Activated CD4-positive, CD25-positive, alpha-beta regulatory T cell (primary cell): ENCODE measurements around the gene HECTD1.
"Not testable (repeated sequence)": the region's sequence is repeated elsewhere in the genome, so short reads cannot be mapped to it uniquely, and the experiment has no call there.

Experiments
- DNase-seq, 4 experiments: peaks; one replicate each; lab custom pipeline; 2025; lab: John Stamatoyannopoulos, UW

HECTD1 gene

DNA sequence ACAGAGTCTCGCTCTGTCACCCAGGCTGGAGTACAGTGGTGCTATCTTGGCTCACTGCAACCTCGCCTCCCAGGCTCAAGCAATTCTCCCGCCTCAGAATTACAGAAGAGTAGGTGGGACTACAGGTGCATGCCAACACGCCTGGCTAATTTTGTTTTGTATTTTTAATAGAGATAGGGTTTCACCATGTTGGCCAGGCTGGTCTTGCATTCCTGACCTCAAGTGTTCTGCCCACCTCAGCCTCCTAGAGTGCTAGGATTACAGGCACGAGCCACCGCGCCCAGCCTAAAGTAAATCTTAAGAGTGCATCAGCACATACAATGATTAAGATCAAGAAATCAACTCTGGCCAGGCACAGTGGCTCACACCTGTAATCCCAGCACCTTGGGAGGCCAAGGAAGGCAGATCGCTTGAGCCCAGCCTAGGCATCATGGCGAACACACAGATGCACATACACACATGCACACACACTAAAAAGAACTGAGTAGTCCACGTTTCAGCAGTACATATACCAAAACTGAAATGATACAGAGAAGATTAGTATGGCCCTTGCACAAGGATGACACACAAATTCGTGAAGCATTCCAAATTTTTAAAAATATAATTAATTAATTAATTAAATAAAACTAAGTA, 65.0 kb downstream of the HECTD1 start:
- no peak for DNase-seq

DNA sequence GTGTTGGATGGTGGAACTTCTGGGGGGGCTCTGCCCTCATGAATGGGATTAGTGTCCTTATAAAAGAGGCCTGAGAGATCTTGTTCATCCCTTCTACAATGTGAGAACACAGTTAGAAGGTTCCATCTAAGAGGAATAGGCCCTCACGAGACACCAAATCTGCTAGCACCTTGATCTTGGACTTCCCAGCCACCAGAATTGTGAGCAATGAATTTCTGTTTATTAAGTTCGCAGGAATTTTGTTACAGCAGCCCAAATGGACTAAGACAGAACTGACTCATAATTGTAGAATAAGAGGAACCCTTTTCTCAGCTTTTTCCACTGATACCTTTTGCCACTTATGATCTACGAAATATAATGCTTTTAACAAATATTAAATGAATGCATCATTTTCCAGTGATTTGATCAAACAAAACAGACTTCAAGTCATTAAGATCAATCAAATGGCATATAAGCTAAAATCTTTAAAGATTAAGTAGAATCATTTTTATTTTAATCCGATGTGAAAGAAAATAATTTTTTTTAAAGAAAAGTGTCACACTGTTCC, 68.2 kb downstream of the HECTD1 start:
- no peak for DNase-seq

DNA sequence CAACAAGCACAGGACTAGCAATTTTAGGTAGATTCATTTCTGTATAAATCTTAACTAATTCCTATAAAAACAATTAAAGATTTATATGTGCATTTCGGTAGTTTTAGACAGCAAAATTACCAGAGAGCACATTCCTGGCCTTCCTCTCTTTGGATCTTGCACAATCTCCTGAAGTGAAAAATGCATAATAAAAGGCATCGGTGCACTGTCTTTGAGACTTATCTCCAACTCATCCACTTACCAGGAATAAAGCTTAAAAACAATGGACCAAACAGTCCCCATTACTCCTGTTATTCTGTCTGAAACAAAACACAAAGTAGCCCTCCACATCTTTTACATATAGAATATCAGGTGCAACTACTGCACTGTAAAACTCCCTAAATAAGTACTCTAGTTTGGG, 69.3 kb downstream of the HECTD1 start:
- no peak for DNase-seq

DNA sequence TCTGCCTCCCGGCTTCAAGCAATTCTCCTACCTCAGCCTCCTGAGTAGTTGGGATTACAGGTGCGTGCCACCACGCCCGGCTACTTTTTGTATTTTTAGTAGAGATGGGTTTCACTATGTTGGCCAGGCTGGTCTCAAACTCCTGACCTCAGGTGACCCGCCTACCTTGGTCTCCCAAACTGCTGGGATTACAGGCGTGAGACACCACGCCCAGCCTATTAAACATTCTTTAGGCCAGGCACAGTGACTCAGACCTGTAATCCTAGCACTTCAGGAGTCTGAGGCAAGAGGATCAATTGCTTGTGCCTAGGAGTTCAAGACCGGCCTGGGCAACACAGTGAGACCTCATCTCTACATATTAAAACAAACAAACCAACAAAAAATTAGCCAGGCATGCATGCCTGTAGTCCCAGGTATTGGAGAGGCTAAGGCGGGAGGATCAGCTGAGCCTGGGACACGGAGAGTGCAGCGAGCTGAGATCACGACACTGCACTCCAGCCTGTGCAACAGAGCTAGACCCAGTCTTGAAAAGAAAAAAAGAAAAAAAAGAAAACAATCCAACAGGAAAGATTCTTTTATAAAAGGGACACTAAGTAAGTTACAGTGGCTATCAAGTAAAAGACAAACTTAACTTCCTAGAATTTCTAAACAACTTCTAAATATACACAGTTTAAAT, 70.2 kb downstream of the HECTD1 start:
- DNase-seq = no peak

DNA sequence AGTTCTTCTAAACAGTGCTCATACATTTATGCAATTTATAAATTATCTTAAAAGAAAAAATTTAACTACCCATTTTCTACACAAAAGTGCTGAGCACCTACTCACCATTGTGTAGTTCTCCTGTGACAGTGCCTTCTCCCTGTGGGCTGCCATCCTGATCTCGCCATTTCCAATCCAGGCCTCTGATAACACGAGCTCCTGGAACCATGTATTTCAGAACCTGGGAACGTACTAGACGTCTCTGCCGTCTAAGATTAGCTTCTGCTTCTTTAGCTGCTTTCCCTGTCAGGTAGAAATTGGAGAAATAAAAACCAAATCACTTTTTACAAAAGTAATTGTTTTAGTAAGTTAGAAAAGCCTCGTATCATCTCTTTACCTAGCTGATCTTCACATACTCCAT, 74.5 kb downstream of the HECTD1 start:
- no peak for DNase-seq

DNA sequence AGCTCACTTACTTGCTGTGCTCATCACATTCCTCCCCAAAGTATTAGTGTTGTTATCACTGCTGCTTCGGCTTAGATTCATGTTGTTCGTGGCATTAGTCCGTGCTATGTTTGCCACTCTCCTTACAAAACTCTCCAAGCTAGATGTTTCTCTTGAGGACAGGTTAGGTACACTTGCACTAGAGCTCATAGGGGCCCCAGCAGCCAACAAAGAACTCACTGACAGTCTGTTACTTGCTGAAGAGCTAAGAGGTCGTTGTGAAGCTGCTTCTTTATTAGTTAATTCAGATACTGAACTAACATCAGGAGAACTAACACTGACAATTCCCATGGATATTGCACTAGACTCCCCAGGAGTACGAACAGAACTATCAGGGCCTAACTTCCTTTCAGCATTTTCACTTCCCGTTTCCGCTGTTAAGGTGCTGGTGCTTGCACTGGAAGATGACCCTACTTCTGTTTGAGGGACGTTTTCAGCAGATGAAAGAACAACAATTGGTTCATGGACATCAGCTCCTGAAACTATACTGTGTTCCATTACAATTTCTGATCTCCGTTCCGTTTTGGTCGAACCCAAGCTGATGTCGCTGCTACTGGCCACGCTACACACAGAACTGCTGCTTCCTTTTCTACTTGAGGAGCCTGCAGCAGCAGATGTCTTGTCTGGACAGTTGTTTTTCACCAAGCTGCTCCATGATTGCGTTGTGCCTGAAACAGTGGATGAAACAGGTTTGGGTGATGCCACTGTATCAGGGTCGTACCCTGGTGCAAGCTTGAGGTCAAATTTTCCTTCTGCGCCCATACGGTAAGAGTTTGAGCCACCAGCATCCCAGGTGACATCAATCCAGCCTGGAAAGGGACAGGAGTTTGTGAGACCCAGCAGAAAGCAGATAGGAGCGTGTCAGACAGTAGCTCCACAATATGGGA, 78.7 kb downstream of the HECTD1 start:
- DNase-seq = no peak

DNA sequence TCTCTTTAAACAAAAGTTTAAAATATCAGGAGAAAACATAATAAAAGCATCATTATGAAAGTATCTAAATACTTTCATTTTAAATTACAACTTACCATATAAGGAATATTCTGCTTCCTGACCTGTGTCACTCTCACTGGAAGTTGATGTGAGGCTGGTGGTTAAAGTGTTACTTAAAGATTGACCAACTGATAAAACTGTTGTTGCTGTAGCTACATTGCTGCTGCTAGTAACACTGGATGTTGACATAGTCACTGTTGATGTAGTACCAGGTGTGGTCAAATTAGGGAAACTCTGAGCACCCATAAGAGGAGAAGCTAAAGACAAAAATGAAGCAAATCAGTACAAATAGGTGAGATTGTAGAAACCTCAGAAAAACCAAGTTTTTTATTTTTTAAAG, 79.9 kb downstream of the HECTD1 start:
- DNase-seq = no peak

DNA sequence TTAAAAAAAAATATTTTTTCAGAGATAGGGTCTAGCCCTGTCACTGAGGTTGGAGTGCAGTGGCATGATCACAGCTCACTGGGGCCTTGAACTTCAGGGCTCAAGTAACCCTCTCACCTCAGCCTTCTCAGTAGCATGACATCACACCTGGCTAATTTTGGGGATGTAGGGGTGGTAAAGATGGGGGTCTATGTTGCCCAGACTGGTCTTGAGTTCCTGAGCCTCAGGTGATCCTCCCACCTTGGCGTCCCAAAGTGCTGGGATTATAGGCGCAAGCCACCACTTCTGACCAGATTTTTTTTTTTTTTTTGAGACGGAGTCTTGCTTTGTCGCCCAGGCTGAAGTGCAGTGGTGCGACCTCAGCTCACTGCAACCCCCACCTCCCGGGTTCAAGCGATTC, 80.9 kb downstream of the HECTD1 start:
- DNase-seq = no peak

DNA sequence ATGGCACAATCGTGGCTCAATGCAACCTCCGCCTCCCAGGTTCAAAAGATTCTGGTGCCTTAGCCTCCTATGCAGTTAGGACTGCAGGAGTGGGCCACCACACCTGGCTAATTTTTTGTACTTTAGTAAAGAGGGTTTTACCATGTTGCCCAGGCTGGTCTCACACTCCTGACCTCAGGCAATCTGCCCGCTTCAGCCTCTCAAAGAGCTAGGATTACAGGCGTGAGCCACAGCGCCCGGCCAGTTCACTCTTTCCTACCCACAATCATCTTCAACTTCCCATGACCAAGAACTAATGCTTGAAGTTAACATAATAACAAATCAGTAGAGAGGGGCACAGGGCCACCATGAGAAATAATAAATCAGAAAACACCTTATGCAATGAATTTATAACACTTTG, 82.4 kb downstream of the HECTD1 start:
- no peak for DNase-seq

DNA sequence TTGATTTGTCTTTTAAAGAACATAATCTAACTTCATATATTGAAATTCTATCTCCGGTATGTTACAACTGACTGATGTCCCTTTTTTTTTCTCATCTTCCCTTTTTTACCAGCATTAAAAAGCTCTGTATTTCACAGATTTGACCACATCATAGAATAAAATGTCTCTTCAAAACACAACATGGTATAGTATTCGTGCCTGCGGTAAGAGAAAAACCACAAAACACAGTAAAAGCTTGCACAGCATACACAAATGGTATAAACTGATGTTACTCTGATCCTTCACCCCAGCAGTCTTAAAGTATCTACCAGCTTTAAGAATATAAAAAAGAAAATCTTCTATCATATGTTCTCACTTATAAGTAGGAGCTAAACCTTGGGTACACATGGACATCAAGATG, 83.4 kb downstream of the HECTD1 start:
- no peak for DNase-seq

DNA sequence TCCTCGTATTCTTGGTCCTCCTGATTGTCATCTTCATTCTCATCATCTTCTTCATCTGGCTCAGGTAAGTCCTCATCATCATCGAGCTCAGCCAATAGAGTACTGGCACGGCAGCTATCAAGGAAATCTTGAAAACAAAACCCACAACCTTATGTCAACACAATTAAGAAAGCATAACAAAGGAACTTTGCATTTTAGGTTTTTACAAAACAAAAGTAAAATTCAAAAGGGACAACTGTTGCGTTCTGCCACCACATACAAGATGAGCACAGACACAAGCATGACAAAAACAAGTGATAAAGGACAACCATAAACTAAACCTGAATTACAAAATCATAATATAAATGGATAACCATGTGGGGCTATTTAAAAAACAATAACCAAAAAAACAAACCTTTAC, 84.7 kb downstream of the HECTD1 start:
- DNase-seq = no peak

DNA sequence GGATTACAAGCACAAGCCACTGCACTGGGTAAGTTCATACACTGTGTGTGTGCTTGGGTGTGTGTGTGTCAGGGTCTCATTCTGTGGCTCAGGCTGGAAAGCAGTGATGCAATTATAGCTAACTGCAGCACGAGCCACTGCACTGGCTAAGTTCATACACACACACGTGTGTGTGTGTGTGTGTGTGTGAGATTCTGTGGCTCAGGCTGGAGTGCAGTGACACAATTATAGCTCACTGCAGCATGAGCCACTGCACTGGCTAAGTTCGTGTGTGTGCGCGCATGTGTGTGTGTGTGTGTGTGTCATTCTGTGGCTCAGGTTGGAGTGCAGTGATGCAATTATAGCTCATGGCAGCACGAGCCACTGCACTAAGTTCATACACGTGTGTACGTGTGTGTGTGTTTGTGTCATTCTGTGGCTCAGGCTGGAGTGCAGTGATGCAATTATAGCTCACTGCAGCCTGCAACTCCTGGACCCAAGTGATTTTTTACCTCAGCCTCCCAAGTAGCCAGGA, 85.4 kb downstream of the HECTD1 start:
- DNase-seq = no peak

DNA sequence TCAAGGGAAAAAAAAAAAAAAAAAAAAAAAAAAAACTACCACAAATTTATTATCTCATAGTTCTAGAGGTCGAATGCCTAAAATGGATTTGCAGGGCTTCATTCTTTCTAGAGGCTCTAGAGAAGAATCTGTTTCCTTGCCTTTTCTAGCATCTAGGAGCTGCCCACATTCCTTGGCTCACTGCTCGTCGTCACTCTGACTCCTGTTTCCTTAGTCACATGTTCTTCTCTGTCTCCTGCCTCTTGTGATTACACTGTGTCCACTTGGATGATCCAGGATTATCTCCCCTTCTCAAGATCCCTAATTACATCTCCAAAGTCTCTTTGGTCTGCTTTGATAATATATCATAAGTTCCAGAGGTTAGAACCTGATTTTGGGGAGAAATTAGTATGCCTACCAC, 88.7 kb downstream of the HECTD1 start:
- DNase-seq = no peak

DNA sequence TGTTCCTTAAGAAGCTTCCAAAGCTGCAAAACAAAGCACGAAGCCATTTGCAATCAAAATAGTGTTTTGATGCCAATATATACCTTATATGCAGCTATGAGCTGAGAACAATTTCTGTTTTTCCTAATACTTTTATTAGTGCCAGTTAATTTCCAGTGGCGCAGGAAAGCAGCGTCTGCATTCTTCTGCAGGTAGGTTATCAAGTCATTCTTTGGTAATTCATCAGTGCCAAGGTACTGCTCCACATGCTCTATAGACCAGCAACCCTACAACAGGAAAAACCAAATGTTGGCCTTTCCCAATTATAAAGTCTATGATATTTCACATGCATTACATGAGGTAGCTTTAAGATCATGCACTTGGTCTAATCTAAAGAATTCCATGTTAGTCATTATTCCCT, 93.8 kb downstream of the HECTD1 start:
- DNase-seq = no peak

DNA sequence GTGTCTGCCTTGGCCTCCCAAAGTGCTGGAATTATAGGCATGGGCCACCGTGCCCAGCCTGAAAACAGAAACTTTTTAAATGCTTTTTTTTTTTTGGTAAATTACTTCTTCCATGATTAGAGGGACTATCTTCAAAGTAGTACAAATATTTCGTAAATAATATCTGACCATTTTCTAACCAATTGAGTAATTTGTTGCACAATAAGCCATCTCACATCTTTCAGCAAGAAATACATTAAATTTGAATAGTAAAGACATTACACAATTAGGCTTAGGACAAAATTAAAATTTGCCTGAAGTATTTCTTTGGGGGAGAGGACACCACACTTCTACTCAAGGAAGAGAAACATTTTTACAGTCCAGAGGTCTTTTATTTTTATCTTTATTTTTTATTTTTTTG, 96.7 kb downstream of the HECTD1 start:
- DNase-seq = no peak

DNA sequence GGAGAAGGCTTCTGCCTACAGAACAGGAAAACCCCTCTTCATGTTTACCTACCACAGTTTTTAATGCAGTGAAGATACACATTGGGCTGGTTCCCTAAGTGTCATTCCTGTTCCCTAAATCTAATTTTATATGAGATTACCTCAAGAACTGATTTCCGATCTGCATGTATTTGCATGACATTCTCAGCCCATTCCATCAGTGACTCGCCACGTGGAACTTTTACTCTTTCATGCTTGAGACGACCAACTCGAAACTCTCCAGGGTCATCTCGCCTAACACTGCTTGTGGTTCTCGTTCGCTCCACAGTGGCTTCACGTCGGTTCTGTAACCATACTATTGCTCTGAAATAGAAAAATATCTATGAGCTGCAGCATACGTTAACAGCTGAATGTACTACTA, 98.3 kb downstream of the HECTD1 start:
- no peak for DNase-seq

DNA sequence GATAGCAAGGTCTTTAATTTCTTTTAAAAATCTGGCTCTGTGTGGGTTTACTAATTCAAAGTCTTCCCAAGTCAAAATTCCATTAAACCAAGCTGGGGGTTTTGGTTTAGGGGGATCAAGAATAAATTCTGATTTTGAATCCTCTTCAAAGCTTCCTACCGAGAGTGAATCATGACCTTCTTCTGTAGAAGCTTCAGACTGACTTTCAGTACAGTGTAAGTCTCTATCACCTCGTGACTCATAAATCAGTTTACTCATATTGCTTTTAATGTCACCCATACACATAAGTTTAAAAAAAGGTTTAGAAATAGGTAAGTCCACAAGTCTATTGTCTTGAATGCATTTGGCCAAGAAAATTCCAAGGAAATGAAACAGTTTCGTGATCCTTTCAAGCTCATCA, 100.8 kb downstream of the HECTD1 start:
- DNase-seq = no peak

DNA sequence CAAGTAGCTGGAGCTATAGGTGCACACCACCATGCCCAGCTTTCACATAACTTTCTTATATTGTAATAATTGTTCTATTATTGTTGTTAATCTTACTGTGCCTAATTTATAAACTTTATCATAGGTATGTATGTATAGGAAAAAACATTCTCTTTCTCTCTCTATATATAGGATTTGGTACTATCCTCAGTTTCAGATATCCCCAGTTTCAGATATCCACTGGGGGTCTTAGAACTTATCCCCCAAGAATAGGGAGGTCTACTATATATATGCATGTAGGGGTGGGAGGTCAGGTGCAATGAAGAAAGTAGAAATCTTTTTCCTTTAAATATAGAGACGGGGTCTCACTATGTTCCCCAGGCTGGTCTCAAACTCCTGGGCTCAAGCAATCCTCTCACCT, 110.5 kb downstream of the HECTD1 start:
- no peak for DNase-seq

DNA sequence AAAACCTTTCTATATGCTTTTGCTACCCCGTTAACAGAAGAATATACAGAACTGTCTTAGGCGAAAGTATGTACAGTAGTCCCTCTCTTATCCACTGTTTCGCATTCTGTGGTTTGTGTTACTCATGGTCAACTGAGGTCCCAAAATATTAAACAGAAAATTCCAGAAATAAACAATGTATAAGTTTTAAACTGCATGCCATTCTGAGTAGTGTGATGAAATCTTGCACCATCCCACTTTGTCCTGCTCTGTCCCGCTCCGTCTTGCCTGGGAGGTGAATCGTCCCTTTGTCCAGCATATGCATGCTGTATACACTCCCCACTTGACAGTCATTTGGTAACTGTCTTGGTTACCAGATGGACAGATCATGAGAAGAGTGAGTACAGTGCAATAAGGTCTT, 111.3 kb downstream of the HECTD1 start:
- no peak for DNase-seq

DNA sequence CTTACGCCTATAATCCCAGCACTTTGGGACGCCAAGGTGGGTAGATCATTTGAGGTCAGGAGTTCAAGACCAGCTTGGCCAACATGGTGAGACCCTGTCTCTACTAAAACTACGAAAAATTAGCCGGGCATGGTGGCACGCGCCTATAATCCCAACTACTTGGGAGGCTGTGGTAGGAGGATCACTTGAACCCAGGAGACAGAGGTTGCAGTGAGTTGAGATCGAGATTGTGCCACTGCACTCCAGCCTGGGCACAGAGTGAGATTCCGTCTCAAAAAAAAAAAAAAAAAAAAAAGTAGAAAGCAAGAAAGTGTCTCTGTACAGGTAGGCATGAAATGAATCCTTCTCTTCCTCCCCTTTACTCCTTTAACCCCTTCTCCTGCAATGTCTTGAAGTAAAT, 111.8 kb downstream of the HECTD1 start:
- DNase-seq = not testable (repeated sequence)

DNA sequence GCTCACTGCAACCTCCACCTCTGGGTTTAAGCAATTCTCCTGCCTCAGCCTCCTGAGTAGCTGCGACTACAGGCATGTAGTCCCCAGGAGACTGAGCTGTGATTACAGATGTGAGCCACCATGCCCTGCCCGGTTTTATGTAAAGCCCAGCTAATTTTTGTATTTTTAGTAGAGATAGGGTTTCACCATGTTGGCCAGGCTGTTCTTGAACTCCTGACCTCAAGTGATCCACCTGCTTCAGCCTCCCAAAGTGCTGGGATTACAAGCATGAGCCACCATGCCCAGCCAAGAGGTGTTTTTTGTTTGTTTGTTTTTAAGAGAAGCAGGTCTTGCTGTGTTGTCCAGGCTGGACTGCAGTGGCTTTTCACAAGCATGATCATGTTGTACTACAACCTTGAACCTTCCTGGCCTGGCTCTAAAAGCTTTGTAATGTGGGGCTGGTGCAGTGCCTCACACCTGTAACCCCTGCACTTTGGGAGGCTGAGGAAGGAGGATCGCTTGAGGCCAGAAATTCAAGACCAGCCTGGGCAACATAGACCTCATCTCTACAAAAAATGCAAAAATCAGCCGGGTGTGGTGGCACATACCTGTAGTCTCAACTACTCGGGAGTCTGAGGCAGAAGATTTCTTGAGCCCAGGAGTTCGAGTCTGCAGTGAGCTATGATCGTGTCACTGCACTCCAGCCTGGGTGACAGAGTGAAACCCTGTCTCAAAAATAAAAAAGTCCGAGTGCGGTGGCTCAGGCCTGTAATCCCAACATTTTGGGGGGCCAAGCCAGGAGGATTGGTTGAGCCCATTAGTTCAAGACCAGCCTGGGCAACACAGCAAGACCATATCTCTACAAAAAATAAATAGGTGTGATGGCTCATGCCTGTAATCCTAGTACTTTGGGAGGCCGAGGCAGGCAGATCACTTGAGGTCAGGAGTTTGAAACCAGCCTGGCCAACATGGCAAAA, 113.4 kb downstream of the HECTD1 start:
- not testable (repeated sequence) for DNase-seq
